GM12878 (cell line): Measurements from ENCODE around the gene ZNF385A. TPM values are rescaled to one million over a fixed set of nuclear protein-coding genes. Genes with fewer than 3 reads are reported as not detected.
"Not testable (repeated sequence)": the region's sequence is repeated elsewhere in the genome, so short reads cannot be mapped to it uniquely, and the experiment has no call there.

ENCODE experiments used
- ATAC-seq: fragments of 200-7000 bp; cut with Tn5 transposase; 3 replicates; pipeline ENCODE4 v1.9.1; 2020; ENCODE audit warnings: mild to moderate bottlenecking, moderate library complexity
- BruUV-seq: library from RNA; stranded (reverse); fragments of 400-500 nt; replicated peaks from 2 replicates; lab custom pipeline; 2021; lab: Mats Ljungman, UMichigan
- CTCF ChIA-PET: fragments of 300-600 bp; sonication (Branson Sonifier 250); formaldehyde crosslinking; extraction: SDS; loops from one replicate; lab custom pipeline; 2021; ENCODE audit warnings: inconsistent platforms; lab: Yijun Ruan, JAX
- POLR2A ChIA-PET: fragments of 350-600 bp; formaldehyde crosslinking; extraction: SDS; loops from one replicate; lab custom pipeline; 2021; ENCODE audit warnings: inconsistent platforms; lab: Charles Lee
- RAD21 ChIA-PET: fragments of 300-600 bp; sonication (Branson Sonifier 250); formaldehyde crosslinking; loops from one replicate; lab custom pipeline; 2023; ENCODE audit warnings: antibody characterized with exemption; ENCODE audit not compliant: unreplicated experiment; lab: Charles Lee
- SMC1A ChIA-PET: fragments of 300-600 bp; sonication (Branson Sonifier 250); formaldehyde crosslinking; loops from one replicate; lab custom pipeline; 2023; ENCODE audit not compliant: unreplicated experiment, uncharacterized antibody; lab: Charles Lee
- DNase-seq: peaks from one replicate; pipeline ENCODE4 v3.0.0-alpha.2; 2011; ENCODE audit warnings: low read depth, low spot score
- FAIRE-seq: peaks from 3 replicates; lab custom pipeline; 2011; peaks lifted over from hg19 to GRCh38; lab: Jason Lieb, UNC
- H2AFZ ChIP-seq: 2 replicates; pipeline ENCODE4 v1.6.0; 2011; ENCODE audit warnings: low read depth, low read length, control low read depth; ENCODE audit not compliant: control insufficient read depth
- H3K27ac ChIP-seq: 2 replicates; pipeline ENCODE4 v1.5.1; 2011; ENCODE audit warnings: control low read depth; ENCODE audit not compliant: control insufficient read depth, insufficient read depth
- H3K27me3 ChIP-seq, 2 experiments: replicated peaks in 1 of 2; 2 replicates each; pipeline versions ENCODE4 v1.6.0 to v1.6.1; 2011; ENCODE audit warnings: low read length in 1 of 2; ENCODE audit not compliant: control insufficient read depth in 2 of 2, insufficient read depth in 2 of 2
- H3K36me3 ChIP-seq, 2 experiments: 2 replicates each; pipeline ENCODE4 v1.5.1; 2011; ENCODE audit warnings: low read length in 1 of 2; ENCODE audit not compliant: control insufficient read depth in 2 of 2, insufficient read depth in 2 of 2
- H3K4me1 ChIP-seq: 2 replicates; pipeline ENCODE4 v1.6.1; 2011; ENCODE audit warnings: mild to moderate bottlenecking, low read length, moderate library complexity, mixed read lengths; ENCODE audit not compliant: control insufficient read depth, insufficient read depth
- H3K4me2 ChIP-seq: 2 replicates; pipeline ENCODE4 v1.6.0; 2011; ENCODE audit warnings: control low read depth; ENCODE audit not compliant: control insufficient read depth, insufficient read depth
- H3K4me3 ChIP-seq: fragments of 200-600 bp; sonication (generic); 2 replicates; pipeline ENCODE4 v1.5.1; 2016
- H3K79me2 ChIP-seq: 2 replicates; pipeline ENCODE4 v1.6.0; 2011; ENCODE audit warnings: low read length; ENCODE audit not compliant: control insufficient read depth, insufficient read depth
- H3K9ac ChIP-seq: 2 replicates; pipeline ENCODE4 v1.8.0; 2011; ENCODE audit warnings: low read length, control low read depth, mixed read lengths; ENCODE audit not compliant: control insufficient read depth, insufficient read depth
- H3K9me3 ChIP-seq: replicated peaks from 3 replicates; pipeline ENCODE4 v1.5.1; 2011; ENCODE audit warnings: mild to moderate bottlenecking, low read length; ENCODE audit not compliant: control insufficient read depth, insufficient read depth
- H4K20me1 ChIP-seq: 2 replicates; pipeline ENCODE4 v1.6.0; 2011; ENCODE audit not compliant: control insufficient read depth, insufficient read depth
- CEBPB ChIP-seq, 2 experiments: fragments of 150-350 bp in 1 of 2; IDR thresholded peaks; 2 replicates each; pipeline ENCODE4 v1.6.1; 2012 to 2014; ENCODE audit warnings: low read depth in 2 of 2, low read length in 2 of 2, borderline replicate concordance in 1 of 2, inconsistent platforms in 1 of 2
- CUX1 ChIP-seq: IDR thresholded peaks from 2 replicates; pipeline ENCODE4 v1.6.1; 2012; ENCODE audit warnings: improper control_type of control experiment, low read depth, low read length; ENCODE audit not compliant: insufficient replicate concordance
- E4F1 ChIP-seq: fragments of 450-650 bp; IDR thresholded peaks from 2 replicates; pipeline ENCODE4 v1.6.1; 2018; ENCODE audit warnings: borderline replicate concordance, mild to moderate bottlenecking; ENCODE audit not compliant: partially characterized antibody
- EED ChIP-seq: sonication (generic); IDR thresholded peaks from 2 replicates; pipeline ENCODE4 v1.6.1; 2016; ENCODE audit warnings: antibody characterized with exemption, low read depth
- MXI1 ChIP-seq: fragments of 150-350 bp; IDR thresholded peaks from 2 replicates; pipeline ENCODE4 v1.6.1; 2011; ENCODE audit warnings: low read depth, mild to moderate bottlenecking, inconsistent platforms, low read length, improper control_type of control experiment
- PKNOX1 ChIP-seq: fragments of 450-650 bp; IDR thresholded peaks from 2 replicates; pipeline ENCODE4 v1.6.1; 2016; ENCODE audit warnings: mild to moderate bottlenecking
- RFX5 ChIP-seq: IDR thresholded peaks from 2 replicates; pipeline ENCODE4 v1.6.1; 2011; ENCODE audit warnings: low read depth, low read length, improper control_type of control experiment
- SUZ12 ChIP-seq: fragments of 200-600 bp; sonication (generic); IDR thresholded peaks from one replicate; pipeline ENCODE4 v1.6.1; 2018; ENCODE audit warnings: antibody characterized with exemption, mild to moderate bottlenecking; ENCODE audit not compliant: unreplicated experiment
- YY1 ChIP-seq: IDR thresholded peaks from 2 replicates; pipeline ENCODE4 v1.6.1; 2011; ENCODE audit warnings: low read depth, mild to moderate bottlenecking, low read length
- WGBS: methylation state at CpG from one replicate; pipeline ENCODE4 v1.1.6; 2016; ENCODE audit warnings: low lambda C conversion rate; ENCODE audit not compliant: insufficient replicate concordance, insufficient coverage; ENCODE audit errors: missing lambda C conversion rate; 5-methylcytosine and 5-hydroxymethylcytosine counted together
- in situ Hi-C: fragments of 300-500 bp; cut with MboI; formaldehyde crosslinking; loops from 9 replicates; pipeline ENCODE4 v1.14.3; 2018; ENCODE audit warnings: mixed read lengths
- intact Hi-C: fragments of 100-400 bp; cut with micrococcal nuclease; formaldehyde crosslinking; loops from one replicate; pipeline ENCODE4 v1.14.2; 2022; ENCODE audit not compliant: unreplicated experiment
- polyA plus RNA-seq, 11 experiments: library from polyadenylated mRNA; depleted of rRNA in 4 of 11; unstranded in 6 of 11; stranded (reverse) in 5 of 11; fragments of >200 nt; fragmentation: Nextera tagmentation in 4 of 11; fragmentation: Illumina TruSeq in 1 of 11; extraction: Ambion mirVana in 4 of 11; extraction: Trizol in 1 of 11; gene quantifications; 1 replicate in 1 of 11; 2 replicates in 10 of 11; pipeline versions ENCODE4 v1.2.1 to v1.2.3, GENCODE V29; 2011 to 2016; ENCODE audit warnings: inconsistent platforms in 2 of 11, missing spikeins in 2 of 11, low read depth in 1 of 11
- total RNA-seq, 4 experiments: library from RNA; depleted of rRNA in 3 of 4; stranded (reverse); fragments of >200 nt in 3 of 4; fragmentation: Illumina TruSeq in 1 of 4; extraction: Trizol in 1 of 4; gene quantifications; 2 replicates each; pipeline versions ENCODE4 v1.2.1 to v1.2.3, GENCODE V29; 2013 to 2021

Gene ZNF385A
- total and polyA plus RNA-seq, 10 of the 15 experiments (the other 5 are each of a cell fraction or from before 2014, with no cell fraction given): 0.26 to 26.1 (median 4.9) TPM

GRCh38 chr12:54355104-54355815, 29.3 kb downstream of the ZNF385A start (continued):
- TF ChIP-seq SUZ12: no peak
- TF ChIP-seq CUX1: no peak
- no peak for TF ChIP-seq RFX5
- no peak for TF ChIP-seq CEBPB (IDR thresholded peaks at IDR 0.05; ENCODE audit: borderline replicate concordance in 1 of 2, low read depth in 2 of 2, low read length in 2 of 2)
- TF ChIP-seq EED: no peak
- no peak for TF ChIP-seq PKNOX1
- TF ChIP-seq YY1: no peak
- no peak for TF ChIP-seq E4F1
- no peak for TF ChIP-seq MXI1
- TF ChIP-seq, all 136 proteins: peak for 0

GRCh38 chr12:54354271-54354670, 30.3 kb downstream of the ZNF385A start:
- H3K9ac ChIP-seq, H3K79me2 ChIP-seq, H2AFZ ChIP-seq, RAD21 ChIA-PET, in situ Hi-C loops, H3K27ac ChIP-seq, SMC1A ChIA-PET, FAIRE-seq, H3K4me3 ChIP-seq, H3K27me3 ChIP-seq, H3K9me3 ChIP-seq, H4K20me1 ChIP-seq, H3K4me1 ChIP-seq, DNase-seq, intact Hi-C loops, BruUV-seq, ATAC-seq, H3K4me2 ChIP-seq: not testable (repeated sequence)
- ChIA-PET POLR2A (interaction anchor here (0.6 to 0.9 kb wide), 2 partner anchors 67 to 143 kb away, joined by 4 read pairs; no protein-coding TSS in a partner anchor), CTCF (interaction anchor here (1.4 to 2.1 kb wide), 2 partner anchors 25 to 29 kb away, joined by 3 to 4 read pairs; partner anchors contain the start of gene COPZ1)
- WGBS: 64% methylated on average over 7 of the region's 7 CpGs
- H3K36me3 ChIP-seq: peaks cover 6 to 12% of the 10 kb centered on the region in 2 experiments; a peak in 3 of 4 replicates
